HG02884 (cell line): Measurements from ENCODE around the gene CHD8.

Experiments used
- ATAC-seq: cut with Tn5 transposase; IDR thresholded peaks from one replicate; pipeline ENCODE4 v1.9.1; 2021; ENCODE audit warnings: mild to moderate bottlenecking, moderate library complexity; ENCODE audit not compliant: unreplicated experiment

The CHD8 gene

DNA sequence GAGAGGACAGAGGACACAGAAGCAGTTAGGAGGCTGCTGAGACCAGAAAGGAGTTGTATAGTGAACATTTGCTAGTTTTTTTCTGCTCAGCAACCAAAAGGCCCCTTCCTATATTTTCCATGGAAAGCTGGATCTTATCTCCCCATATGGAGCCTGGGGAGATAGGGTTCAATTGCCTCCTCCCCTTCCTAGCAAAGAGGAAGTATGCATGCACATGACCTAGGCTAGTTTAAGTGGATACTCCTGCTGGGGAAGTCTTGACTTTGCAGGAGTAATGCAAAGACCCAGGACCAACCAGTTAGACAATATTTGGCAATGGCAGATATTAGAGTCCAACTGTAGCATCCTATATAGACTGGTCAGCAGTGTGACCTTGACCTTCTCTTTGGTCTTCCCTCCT is 15.1 kb downstream of the CHD8 start:
- ATAC-seq, result no peak

DNA sequence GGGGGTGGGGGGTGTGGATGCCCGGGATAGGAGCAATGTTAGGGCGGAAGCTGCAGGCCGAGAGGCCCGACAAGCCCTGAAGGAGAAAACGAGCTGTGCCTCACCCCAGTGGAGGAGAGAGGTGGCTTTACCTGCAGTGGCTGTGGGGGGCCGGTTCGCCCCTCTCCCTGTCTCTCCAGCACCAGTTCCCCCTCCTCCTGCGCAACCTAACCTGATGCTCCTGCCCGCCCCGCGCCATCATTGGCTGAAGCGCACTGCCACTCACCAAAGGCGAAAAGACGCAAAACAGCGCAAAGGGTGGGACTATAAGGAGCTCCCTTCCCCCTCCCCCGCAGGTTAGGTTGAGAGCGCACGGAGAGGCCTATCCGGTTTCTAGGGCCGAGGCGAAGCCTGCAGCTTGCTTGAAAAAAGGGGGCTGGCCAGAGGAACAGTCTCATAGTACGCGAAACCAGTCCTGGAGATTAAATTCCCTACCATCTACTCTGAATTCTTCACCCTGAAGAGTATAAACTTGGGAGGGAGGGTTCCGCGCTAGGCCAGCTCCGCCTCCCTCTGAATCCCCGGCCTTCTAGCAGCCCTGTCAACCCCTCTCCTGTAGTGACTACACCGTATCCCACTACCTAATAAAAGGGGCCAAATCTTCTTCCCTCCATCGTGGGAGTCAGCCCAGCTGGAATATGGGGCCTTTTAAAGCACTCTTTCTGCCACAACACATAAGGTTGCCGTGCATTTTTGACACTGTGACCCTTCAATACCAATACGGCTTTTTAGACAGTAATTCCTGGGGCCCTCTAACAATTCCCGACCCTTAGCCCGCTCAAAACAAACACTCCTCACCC is 18.6 kb downstream of the CHD8 start:
- peak; percentile 97 for ATAC-seq

DNA sequence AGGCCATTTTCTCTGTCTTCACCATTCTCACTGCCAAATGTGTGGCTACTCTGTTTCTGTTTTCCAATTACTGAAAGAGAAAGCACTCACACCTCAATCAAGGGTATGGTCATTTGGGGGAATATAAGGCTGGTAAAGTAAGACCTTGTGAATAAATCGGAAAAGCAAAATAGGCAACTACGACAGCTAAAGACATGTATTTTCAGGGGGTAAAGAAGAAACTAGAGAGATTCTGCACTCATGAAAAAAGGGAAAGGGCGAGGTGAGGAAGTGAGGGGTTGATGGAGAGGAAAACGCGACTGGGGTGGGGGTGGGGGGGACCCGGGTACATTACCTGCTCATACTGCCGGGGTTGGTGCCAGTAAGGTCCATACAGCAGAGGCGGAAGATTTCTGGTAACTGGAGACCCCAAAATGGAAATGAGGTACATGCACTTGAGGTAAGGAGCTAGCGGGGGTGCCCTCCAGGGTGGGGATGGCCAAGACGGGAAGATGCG is 19.3 kb downstream of the CHD8 start:
- ATAC-seq, result peak; percentile 11

GRCh38 chr14:21431126-21431525 is 24.8 kb downstream of the CHD8 start:
- ATAC-seq, result no peak

DNA sequence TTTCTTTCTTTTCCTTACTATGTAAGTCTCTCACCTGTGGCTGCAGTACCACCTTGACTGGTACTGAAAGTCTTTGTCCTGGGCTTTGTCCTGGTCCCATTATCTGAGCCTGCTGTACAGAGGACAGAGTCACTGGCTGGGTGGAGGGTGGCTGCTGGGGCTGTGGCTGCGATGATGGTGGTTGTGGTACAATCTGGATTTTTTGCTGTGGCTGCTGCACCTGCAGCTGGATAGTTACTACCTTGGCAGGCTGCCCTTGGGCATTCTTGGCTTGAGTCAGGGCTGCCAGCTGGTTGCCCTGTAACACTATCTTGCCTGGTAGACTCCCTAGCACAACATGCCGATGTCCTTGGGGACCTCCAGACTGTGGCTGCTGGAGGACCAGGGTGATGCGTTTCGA is 27.0 kb downstream of the CHD8 start:
- ATAC-seq, result no peak

- ATAC-seq, result no peak
These were observed 29.2 kb downstream of the CHD8 start for GRCh38 chr14:21426692-21427091.

DNA sequence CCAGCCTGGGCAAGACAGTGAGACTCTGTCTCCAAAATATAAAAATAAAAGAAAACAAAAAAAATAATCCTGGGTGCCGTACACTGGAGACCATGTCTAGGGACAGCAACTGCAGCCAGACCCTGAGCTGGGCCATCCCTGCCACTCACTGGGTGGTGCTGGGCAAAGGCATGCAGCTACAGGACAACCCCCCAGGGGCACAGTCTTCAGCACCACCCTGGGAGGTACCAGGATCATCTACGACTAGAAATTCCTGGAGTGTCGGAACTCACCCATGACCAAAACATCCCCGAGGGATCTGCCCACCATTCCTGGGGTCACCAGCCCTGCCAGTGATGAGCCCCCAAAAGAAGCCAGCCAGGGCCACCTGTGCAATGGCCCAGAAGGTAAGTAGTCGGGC is 36.4 kb downstream of the CHD8 start:
- ATAC-seq, result no peak

- ATAC-seq, result no peak
These were observed 40.6 kb downstream of the CHD8 start for GRCh38 chr14:21415329-21415728.

DNA sequence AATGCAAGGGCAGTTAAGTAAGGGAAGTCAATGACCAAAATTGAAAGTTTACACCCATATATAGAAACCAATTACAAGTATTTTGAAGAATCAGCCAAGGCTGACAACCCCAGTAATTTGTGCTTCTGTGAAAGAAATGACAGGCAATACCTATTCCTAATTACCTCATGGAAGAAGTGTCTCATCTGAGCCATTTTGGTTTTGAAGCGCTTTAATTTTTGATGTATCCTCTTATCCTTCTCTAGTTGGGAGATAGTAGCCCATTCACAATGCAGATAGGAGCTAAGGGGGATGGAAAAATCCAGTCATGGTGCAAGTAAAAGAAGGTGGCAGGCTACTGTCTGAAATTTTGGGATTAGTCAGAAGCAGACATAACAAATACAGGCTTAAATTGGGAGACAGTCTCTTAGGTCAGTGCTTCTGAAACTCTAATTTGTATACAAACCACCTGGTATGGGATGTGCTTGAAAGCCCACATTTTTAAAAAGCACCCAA is 41.7 kb downstream of the CHD8 start:
- ATAC-seq, result peak; percentile 57

GRCh38 chr14:21408147-21408546 is 47.8 kb downstream of the CHD8 start:
- ATAC-seq, result no peak

DNA sequence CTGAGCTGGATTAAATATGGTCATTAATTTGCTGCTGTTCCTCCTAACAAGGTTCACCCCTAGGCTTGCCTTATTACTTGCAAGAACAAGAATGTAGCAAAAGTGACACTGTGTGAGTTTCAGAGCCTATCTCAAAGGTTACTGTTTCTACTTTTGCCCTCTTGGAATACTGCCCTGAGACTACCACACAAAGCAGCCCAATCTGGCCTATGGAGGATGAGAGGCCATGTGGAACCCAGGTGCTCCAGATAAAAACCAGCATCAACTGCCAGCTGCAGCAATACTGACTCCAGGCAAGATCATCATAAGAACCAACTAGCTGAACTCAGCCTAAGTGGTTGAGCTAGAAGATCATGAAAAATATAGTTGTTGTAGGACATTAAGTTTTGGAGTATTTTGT is 49.7 kb downstream of the CHD8 start:
- no peak for ATAC-seq

DNA sequence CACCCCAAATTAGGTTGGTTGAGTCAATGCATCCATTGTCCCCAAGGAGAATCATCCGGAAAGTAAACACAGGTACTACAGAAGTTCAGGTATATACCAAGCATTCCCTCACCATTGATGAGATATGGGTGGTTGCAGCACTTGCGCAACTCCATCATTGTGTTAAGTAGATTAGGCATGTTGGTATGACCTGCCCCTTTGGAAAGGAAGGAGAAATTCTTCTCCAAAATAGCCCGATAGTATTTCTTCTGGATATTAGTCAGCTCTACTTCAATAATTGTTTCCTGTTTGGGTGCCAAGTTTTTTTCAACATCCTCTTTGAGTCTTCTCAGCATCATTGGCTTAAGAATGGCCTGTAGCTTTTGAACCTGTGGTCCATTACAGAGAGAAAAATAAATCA is 50.8 kb downstream of the CHD8 start:
- no peak for ATAC-seq

- ATAC-seq, result no peak
These were observed 56.5 kb downstream of the CHD8 start for GRCh38 chr14:21399311-21399870.

DNA sequence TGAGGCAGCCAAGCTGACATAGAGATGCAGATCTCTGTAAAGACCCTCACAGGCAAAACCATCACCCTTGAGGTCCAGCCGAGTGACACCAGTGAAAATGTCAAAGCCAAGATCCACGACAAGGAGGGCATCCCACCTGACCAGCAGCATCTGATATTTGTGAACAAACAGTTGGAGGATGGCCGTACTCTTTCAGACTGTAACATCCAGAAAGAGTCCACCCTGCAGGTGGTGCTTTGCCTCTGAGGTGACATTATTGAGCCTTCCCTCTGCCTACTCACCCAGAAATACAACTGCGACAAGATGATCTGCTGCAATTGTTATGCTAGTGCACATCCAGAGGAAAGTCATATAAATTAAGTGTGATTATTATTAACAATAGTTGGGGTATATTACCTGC is 57.0 kb downstream of the CHD8 start:
- ATAC-seq, result no peak

GRCh38 chr14:21395450-21395849 is 60.5 kb downstream of the CHD8 start:
- ATAC-seq, result no peak

- ATAC-seq, result no peak
These were observed 70.6 kb downstream of the CHD8 start for GRCh38 chr14:21385188-21385904.

- ATAC-seq, result peak; percentile 26
These were observed 71.5 kb downstream of the CHD8 start for GRCh38 chr14:21384494-21384851.

DNA sequence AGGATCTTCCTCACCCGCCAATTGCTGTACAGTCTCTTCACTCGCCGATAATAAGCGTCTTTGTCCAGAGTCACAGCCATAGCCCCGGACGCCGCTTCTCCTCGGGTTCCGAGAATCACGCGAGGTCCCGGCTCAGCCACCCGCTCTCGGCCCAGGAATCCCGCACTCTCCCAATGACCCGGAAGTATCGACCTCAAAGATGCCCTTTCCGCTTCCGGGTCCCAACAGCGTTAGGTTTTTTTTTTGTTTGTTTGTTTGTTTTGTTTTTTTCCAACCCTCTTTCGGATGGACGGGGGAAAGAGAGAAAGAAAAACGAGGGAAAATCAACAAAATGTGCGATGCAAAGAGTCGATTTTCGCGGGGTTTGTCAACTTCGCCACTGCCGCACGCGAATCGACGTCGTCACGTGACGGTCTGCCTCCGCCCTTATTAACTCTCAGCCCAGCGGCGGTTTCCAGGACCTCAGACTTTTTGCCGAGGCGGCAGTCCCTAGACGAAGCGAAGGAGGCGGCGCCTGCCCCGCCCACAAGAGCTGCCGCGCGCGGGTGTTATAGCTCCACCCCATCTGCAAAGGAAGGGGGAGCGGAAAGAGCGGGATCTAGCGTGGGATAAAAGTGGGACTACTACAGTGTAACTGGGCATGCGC is 72.0 kb downstream of the CHD8 start, which contains the start of gene SUPT16H:
SUPT16H (minus strand) TSS at position 172 of the 646 bp plus-strand sequence; CDS start at position 80, 92 bp downstream.
- peak; percentile 83 for ATAC-seq

DNA sequence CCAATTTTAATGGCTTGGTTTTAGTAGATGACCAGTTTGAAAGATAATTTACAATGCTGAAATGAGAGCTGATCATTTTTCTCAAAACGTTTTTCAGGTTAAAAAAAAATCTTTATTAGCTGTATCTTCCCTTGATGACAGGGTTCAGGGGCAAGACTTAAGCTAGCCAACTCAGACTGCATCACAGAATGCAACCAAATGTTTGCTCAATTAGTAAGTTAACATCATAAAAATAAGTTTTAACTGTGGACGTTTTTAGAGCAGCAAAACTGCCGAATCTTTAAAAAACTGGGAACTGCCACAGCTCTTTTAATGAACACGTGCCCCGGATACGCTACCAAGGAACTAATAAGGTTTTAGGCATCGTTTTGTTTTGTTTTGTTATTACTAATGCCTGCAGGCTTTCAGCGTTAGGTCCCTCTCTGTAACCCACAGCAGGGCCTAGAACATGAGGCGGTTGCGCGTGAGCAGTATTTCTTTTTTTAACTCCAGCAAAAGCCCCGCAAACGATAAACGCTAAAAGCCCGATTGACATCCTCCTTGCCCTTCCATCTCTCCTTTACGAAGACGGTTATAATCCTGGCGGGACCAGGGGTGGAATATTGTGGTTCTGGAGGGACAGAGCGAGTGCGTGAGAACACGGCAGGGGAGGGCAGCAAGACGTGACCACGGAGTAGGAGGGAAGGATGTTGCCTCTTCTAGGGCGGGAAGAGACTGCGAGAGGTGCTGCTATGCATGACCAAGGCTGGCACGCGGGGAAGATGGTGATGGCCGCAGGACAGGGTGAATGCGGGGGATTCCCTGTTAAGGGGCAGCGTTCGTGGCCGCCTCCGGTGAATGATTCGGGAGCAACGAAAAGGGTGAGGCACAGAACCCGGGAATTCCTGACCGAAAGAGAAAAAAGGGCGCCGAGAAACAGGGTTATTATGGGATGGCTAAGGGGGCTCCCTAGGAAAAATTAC is 72.8 kb downstream of the CHD8 start:
- no peak for ATAC-seq

DNA sequence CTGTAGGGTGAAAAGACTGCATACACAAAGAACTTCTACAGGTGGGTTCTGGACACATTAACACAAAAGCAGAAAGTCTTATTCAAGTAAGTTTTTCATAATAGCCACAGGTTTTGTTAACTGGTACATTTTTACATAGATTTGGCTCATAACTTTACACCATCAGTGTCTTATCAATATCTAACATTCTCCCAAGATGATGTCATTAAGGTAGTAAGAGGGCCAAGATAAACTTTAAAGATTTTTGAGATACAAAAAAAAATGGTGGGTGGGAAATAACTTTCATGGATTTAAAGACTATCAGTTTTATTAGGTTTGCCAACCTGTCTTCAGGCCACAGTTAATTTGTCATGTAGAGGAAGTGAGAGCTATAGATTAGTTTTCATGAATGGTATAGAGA is 73.8 kb downstream of the CHD8 start:
- ATAC-seq, result no peak
